ENCODE results near the gene ZDHHC14. TPM values are rescaled to one million over a fixed set of nuclear protein-coding genes. Genes with fewer than 3 reads are reported as not detected.

The ZDHHC14 gene
- total and polyA plus RNA-seq, 9 donors: 4.9 to 16.4 (median 5.9) TPM

- Histone ChIP-seq H3K36me3 (no peaks in the 10 kb centered on the region), H3K27me3 (no peaks in the 10 kb centered on the region), H3K4me1 (ENCODE audit: insufficient read depth) (no peaks in the 10 kb centered on the region), H3K9me3 (no peaks in the 10 kb centered on the region), H3K27ac (no peak overlapping the region), H3K4me3 (no peak overlapping the region)
- intact Hi-C loops (cut with DNase I): no loop called here
- DNase-seq: no peak
- 93 to 98% (median 94%) methylated on average over 3 of the region's 3 CpGs for WGBS, 3 donors
- TF ChIP-seq POLR2A (IDR thresholded peaks at IDR 0.05) (no peak), EP300 (IDR thresholded peaks at IDR 0.05) (no peak)
Observed at GRCh38 chr6:157483770-157484169, 102.8 kb downstream of the ZDHHC14 start.

- Histone ChIP-seq H3K9me3 (no peaks in the 10 kb centered on the region), H3K27me3 (no peaks in the 10 kb centered on the region), H3K36me3 (no peaks in the 10 kb centered on the region), H3K4me3 (no peak overlapping the region), H3K27ac (no peak overlapping the region), H3K4me1 (ENCODE audit: insufficient read depth) (no peaks in the 10 kb centered on the region)
- DNase-seq: no peak
- WGBS, 3 donors: 86 to 93% (median 90%) methylated on average over 10 of the region's 10 CpGs
- intact Hi-C loops (cut with DNase I): no loop called here
- TF ChIP-seq EP300 (IDR thresholded peaks at IDR 0.05) (no peak), POLR2A (IDR thresholded peaks at IDR 0.05) (no peak)
- TF ChIP-seq, protein P1, sequence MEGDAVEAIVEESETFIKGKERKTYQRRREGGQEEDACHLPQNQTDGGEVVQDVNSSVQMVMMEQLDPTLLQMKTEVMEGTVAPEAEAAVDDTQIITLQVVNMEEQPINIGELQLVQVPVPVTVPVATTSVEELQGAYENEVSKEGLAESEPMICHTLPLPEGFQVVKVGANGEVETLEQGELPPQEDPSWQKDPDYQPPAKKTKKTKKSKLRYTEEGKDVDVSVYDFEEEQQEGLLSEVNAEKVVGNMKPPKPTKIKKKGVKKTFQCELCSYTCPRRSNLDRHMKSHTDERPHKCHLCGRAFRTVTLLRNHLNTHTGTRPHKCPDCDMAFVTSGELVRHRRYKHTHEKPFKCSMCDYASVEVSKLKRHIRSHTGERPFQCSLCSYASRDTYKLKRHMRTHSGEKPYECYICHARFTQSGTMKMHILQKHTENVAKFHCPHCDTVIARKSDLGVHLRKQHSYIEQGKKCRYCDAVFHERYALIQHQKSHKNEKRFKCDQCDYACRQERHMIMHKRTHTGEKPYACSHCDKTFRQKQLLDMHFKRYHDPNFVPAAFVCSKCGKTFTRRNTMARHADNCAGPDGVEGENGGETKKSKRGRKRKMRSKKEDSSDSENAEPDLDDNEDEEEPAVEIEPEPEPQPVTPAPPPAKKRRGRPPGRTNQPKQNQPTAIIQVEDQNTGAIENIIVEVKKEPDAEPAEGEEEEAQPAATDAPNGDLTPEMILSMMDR (IDR thresholded peaks at IDR 0.05): no peak
Observed at GRCh38 chr6:157484181-157484580, 103.2 kb downstream of the ZDHHC14 start.

DNA sequence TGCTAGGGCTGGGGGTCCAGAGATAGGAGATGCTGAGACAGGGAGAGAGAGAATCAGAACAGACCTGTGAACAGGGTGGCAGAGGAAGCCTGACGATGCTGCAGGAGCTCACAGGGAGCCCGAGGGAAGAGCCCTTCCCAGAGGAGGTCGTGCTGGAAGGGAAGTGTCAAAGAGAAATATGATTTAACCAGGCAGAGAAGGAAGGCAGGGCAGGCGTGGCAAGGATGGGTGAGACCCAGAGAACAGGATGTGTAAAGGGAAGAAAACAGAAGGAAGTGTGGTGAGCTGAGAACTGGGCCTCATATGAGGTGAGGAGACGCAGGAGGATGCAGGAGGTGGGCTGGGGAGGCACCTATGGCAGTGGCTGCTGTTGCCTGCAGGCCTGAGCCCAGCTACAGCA lies 105.6 kb downstream of the ZDHHC14 start:
- intact Hi-C loops (cut with DNase I): no loop called here
- no peaks in the 10 kb centered on the region for H3K36me3 ChIP-seq
- no peak for DNase-seq
- H3K27me3 ChIP-seq: no peaks in the 10 kb centered on the region
- WGBS, 3 donors: 74 to 78% (median 78%) methylated on average over 5 of the region's 5 CpGs
- no peak overlapping the region for H3K27ac ChIP-seq
- no peaks in the 10 kb centered on the region for H3K4me1 ChIP-seq (ENCODE audit: insufficient read depth)
- no peaks in the 10 kb centered on the region for H3K9me3 ChIP-seq
- no peak overlapping the region for H3K4me3 ChIP-seq
- TF ChIP-seq POLR2A (IDR thresholded peaks at IDR 0.05) (no peak), EP300 (IDR thresholded peaks at IDR 0.05) (no peak)
- TF ChIP-seq, protein P1 (IDR thresholded peaks at IDR 0.05): no peak

DNA sequence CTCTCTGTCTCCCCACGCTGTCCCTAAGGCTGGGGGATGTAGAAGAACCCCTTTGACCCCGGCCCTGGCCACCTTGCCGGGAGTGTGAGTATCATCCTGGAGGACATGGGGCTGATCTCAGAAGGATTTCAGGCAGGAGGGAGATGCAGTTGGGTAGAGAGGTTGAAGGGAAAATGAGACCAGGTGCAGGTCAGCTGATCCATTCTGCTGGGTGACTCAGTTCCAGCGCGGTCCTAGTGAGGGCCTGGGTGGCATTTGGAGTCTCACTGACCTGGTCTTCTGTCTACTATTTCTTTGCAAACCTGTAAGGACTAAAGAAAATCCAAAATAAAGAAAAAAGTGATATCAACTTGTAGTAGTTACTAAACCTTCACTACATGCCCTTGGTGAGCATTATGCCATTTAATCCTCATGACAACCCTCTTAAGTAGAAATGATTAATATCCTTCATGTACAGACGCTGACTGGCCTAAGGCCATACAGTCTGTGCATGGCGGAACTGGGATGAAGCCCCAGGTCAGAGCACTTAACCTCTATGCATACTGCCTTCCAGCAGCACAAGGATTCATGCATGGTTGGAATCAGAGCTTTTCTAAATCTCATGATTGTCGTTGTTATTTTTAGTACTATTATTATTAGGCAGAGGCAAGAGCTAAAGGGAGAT lies 106.3 kb downstream of the ZDHHC14 start:
- intact Hi-C loops (cut with DNase I): no loop called here
- 91 to 95% (median 95%) methylated on average over 8 of the region's 8 CpGs for WGBS, 3 donors
- Histone ChIP-seq H3K27me3 (no peaks in the 10 kb centered on the region), H3K4me1 (ENCODE audit: insufficient read depth) (no peaks in the 10 kb centered on the region), H3K9me3 (no peaks in the 10 kb centered on the region), H3K4me3 (no peak overlapping the region), H3K27ac (no peak overlapping the region), H3K36me3 (no peaks in the 10 kb centered on the region)
- TF ChIP-seq, protein P1 (IDR thresholded peaks at IDR 0.05): no peak
- no peak for TF ChIP-seq EP300 (IDR thresholded peaks at IDR 0.05)
- no peak for TF ChIP-seq POLR2A (IDR thresholded peaks at IDR 0.05)
- no peak for DNase-seq

DNA sequence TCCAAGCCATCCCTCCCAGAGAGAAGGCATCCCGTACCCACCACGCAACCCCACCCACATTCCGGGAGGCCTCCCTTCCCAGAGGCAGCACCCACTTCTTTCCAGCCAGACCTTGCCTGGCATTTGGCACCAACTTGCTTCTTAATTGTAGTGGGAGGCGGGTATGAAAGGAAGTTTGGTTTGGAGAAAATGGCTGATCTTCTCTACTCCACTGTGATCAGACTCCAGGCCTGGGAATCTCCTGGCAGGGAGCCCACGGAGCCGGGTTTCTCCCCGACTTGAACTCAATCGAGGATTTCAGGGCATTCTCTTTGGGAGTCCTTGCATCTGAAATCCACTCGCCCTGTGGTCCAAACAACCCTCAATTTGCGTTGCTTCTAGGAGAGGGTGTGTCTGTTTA lies 107.1 kb downstream of the ZDHHC14 start:
- no peak for DNase-seq
- Histone ChIP-seq H3K9me3 (no peaks in the 10 kb centered on the region), H3K27me3 (no peaks in the 10 kb centered on the region), H3K4me1 (ENCODE audit: insufficient read depth) (no peaks in the 10 kb centered on the region), H3K4me3 (no peak overlapping the region), H3K36me3 (no peaks in the 10 kb centered on the region), H3K27ac (no peak overlapping the region)
- intact Hi-C loops (cut with DNase I): no loop called here
- 64 to 71% (median 65%) methylated on average over 10 of the region's 10 CpGs for WGBS, 3 donors
- TF ChIP-seq, protein P1 (IDR thresholded peaks at IDR 0.05): no peak
- no peak for TF ChIP-seq POLR2A (IDR thresholded peaks at IDR 0.05)

Measured in ovary (tissue), 9 donors.